ENCODE measurements around the gene RNF168. TPM values are rescaled to one million over a fixed set of nuclear protein-coding genes. Genes with fewer than 3 reads are reported as not detected.
"Not testable (repeated sequence)": the region's sequence is repeated elsewhere in the genome, so short reads cannot be mapped to it uniquely, and the experiment has no call there.

RNF168 gene
- polyA plus RNA-seq, 1 donor (not counting 4 experiments of a cell fraction or from before 2014, with no cell fraction given) = 7.2 TPM

- H3K27ac ChIP-seq (ENCODE audit: control insufficient read depth, insufficient read depth, low read length); FAIRE-seq; H4K20me1 ChIP-seq (ENCODE audit: control insufficient read depth, extremely low read depth, insufficient read depth, low read length); H3K9ac ChIP-seq (ENCODE audit: control insufficient read depth, extremely low read depth, insufficient read depth, low read length); H3K4me1 ChIP-seq (ENCODE audit: control insufficient read depth, extremely low read depth, insufficient read depth, low read length); H2AFZ ChIP-seq (ENCODE audit: control insufficient read depth, low read length); H3K36me3 ChIP-seq (ENCODE audit: control insufficient read depth in 2 of 2, extremely low read depth in 1 of 2, insufficient read depth in 2 of 2, low read length in 2 of 2); H3K27me3 ChIP-seq (ENCODE audit: control insufficient read depth, extremely low read depth, insufficient read depth, low read length); H3K9me1 ChIP-seq (ENCODE audit: control insufficient read depth, extremely low read depth, insufficient read depth, low read length); DNase-seq (ENCODE audit: low read depth, low spot score); H3K79me2 ChIP-seq (ENCODE audit: control insufficient read depth, insufficient read depth, low read length); H3K4me2 ChIP-seq (ENCODE audit: control insufficient read depth, extremely low read depth, insufficient read depth, low read depth, low read length); H3K9me3 ChIP-seq (ENCODE audit: control insufficient read depth, low read depth, low read length); H3K4me3 ChIP-seq (ENCODE audit: control insufficient read depth in 2 of 3, extremely low read depth in 1 of 3, insufficient read depth in 2 of 3, low read depth in 1 of 3, low read length in 3 of 3): not testable (repeated sequence)
- dilution Hi-C loops (cut with MboI; ENCODE audit: extremely low pct_ligation_motif_present, low sequenced_read_pairs) = loop anchor here (25.0 kb wide), 1 partner anchor 249 kb away; no protein-coding TSS in a partner anchor
Observed at GRCh38 chr3:196511108-196511507, 7.5 kb upstream of the RNF168 start.

- Histone ChIP-seq H3K4me1 (ENCODE audit: control insufficient read depth, extremely low read depth, insufficient read depth, low read length) (no peaks in the 10 kb centered on the region), H3K9me1 (ENCODE audit: control insufficient read depth, extremely low read depth, insufficient read depth, low read length) (no peaks in the 10 kb centered on the region), H3K79me2 (ENCODE audit: control insufficient read depth, insufficient read depth, low read length) (peaks cover 12% of the 10 kb centered on the region), H3K4me3 (ENCODE audit: control insufficient read depth in 2 of 3, extremely low read depth in 1 of 3, insufficient read depth in 2 of 3, low read depth in 1 of 3, low read length in 3 of 3) (no peak overlapping the region), H3K36me3 (ENCODE audit: control insufficient read depth in 2 of 2, extremely low read depth in 1 of 2, insufficient read depth in 2 of 2, low read length in 2 of 2) (no peaks in the 10 kb centered on the region), H3K27ac (ENCODE audit: control insufficient read depth, insufficient read depth, low read length) (no peak overlapping the region), H3K27me3 (ENCODE audit: control insufficient read depth, extremely low read depth, insufficient read depth, low read length) (no peaks in the 10 kb centered on the region), H3K9me3 (ENCODE audit: control insufficient read depth, low read depth, low read length) (peaks cover 2% of the 10 kb centered on the region), H4K20me1 (ENCODE audit: control insufficient read depth, extremely low read depth, insufficient read depth, low read length) (no peaks in the 10 kb centered on the region), H3K9ac (ENCODE audit: control insufficient read depth, extremely low read depth, insufficient read depth, low read length) (no peak overlapping the region), H3K4me2 (ENCODE audit: control insufficient read depth, extremely low read depth, insufficient read depth, low read depth, low read length) (no peak overlapping the region), H2AFZ (ENCODE audit: control insufficient read depth, low read length) (no peak overlapping the region)
- FAIRE-seq (no peak), DNase-seq (ENCODE audit: low read depth, low spot score) (no peak)
- TF ChIP-seq CTCF (optimal IDR thresholded peaks at IDR 0.05 in 1 of 3, IDR thresholded peaks at IDR 0.05 in 1 of 3, conservative IDR thresholded peaks at IDR 0.05 in 1 of 3; ENCODE audit: extremely low read depth in 1 of 3, insufficient read depth in 2 of 3, low read length in 3 of 3) (no peak), EZH2 (IDR thresholded peaks at IDR 0.05; ENCODE audit: low read length) (no peak)
- dilution Hi-C loops (cut with MboI; ENCODE audit: extremely low pct_ligation_motif_present, low sequenced_read_pairs) = loop anchor here (25.0 kb wide), 1 partner anchor 244 kb away; no protein-coding TSS in a partner anchor
Observed at GRCh38 chr3:196506687-196507086, 3.1 kb upstream of the RNF168 start.

GRCh38 chr3:196504556-196504955 lies 988 bp upstream of the RNF168 start:
- no peaks in the 10 kb centered on the region for H4K20me1 ChIP-seq (ENCODE audit: control insufficient read depth, extremely low read depth, insufficient read depth, low read length)
- peaks cover 30% of the 10 kb centered on the region for H3K79me2 ChIP-seq (ENCODE audit: control insufficient read depth, insufficient read depth, low read length)
- H3K9me1 ChIP-seq (ENCODE audit: control insufficient read depth, extremely low read depth, insufficient read depth, low read length) = no peaks in the 10 kb centered on the region
- peaks cover 8% of the 10 kb centered on the region for H3K4me1 ChIP-seq (ENCODE audit: control insufficient read depth, extremely low read depth, insufficient read depth, low read length)
- no peak overlapping the region for H3K9ac ChIP-seq (ENCODE audit: control insufficient read depth, extremely low read depth, insufficient read depth, low read length)
- TF ChIP-seq EZH2 (IDR thresholded peaks at IDR 0.05; ENCODE audit: low read length) = no peak
- no peak for TF ChIP-seq CTCF (optimal IDR thresholded peaks at IDR 0.05 in 1 of 3, IDR thresholded peaks at IDR 0.05 in 1 of 3, conservative IDR thresholded peaks at IDR 0.05 in 1 of 3; ENCODE audit: extremely low read depth in 1 of 3, insufficient read depth in 2 of 3, low read length in 3 of 3)
- no peak overlapping the region for H2AFZ ChIP-seq (ENCODE audit: control insufficient read depth, low read length)
- H3K4me3 ChIP-seq (ENCODE audit: control insufficient read depth in 2 of 3, extremely low read depth in 1 of 3, insufficient read depth in 2 of 3, low read depth in 1 of 3, low read length in 3 of 3) = no peak overlapping the region
- no peaks in the 10 kb centered on the region for H3K36me3 ChIP-seq (ENCODE audit: control insufficient read depth in 2 of 2, extremely low read depth in 1 of 2, insufficient read depth in 2 of 2, low read length in 2 of 2)
- no peak for DNase-seq (ENCODE audit: low read depth, low spot score)
- H3K27me3 ChIP-seq (ENCODE audit: control insufficient read depth, extremely low read depth, insufficient read depth, low read length) = no peaks in the 10 kb centered on the region
- dilution Hi-C loops (cut with MboI; ENCODE audit: extremely low pct_ligation_motif_present, low sequenced_read_pairs) = loop anchor here (25.0 kb wide), 1 partner anchor 242 kb away; no protein-coding TSS in a partner anchor
- no peak overlapping the region for H3K4me2 ChIP-seq (ENCODE audit: control insufficient read depth, extremely low read depth, insufficient read depth, low read depth, low read length)
- FAIRE-seq = no peak
- peaks cover 2% of the 10 kb centered on the region for H3K9me3 ChIP-seq (ENCODE audit: control insufficient read depth, low read depth, low read length)
- no peak overlapping the region for H3K27ac ChIP-seq (ENCODE audit: control insufficient read depth, insufficient read depth, low read length)

- H3K9me1 ChIP-seq (ENCODE audit: control insufficient read depth, extremely low read depth, insufficient read depth, low read length); DNase-seq (ENCODE audit: low read depth, low spot score); H3K27me3 ChIP-seq (ENCODE audit: control insufficient read depth, extremely low read depth, insufficient read depth, low read length); H3K9me3 ChIP-seq (ENCODE audit: control insufficient read depth, low read depth, low read length); FAIRE-seq; H4K20me1 ChIP-seq (ENCODE audit: control insufficient read depth, extremely low read depth, insufficient read depth, low read length); H3K36me3 ChIP-seq (ENCODE audit: control insufficient read depth in 2 of 2, extremely low read depth in 1 of 2, insufficient read depth in 2 of 2, low read length in 2 of 2): not testable (repeated sequence)
- dilution Hi-C loops (cut with MboI; ENCODE audit: extremely low pct_ligation_motif_present, low sequenced_read_pairs) = loop anchor here (25.0 kb wide), 1 partner anchor 242 kb away; no protein-coding TSS in a partner anchor
- H2AFZ ChIP-seq (ENCODE audit: control insufficient read depth, low read length) = peak overlapping the region; percentile 52
- peak overlapping the region; percentile 91 for H3K9ac ChIP-seq (ENCODE audit: control insufficient read depth, extremely low read depth, insufficient read depth, low read length)
- H3K27ac ChIP-seq (ENCODE audit: control insufficient read depth, insufficient read depth, low read length) = peak overlapping the region; percentile 87
- peaks cover 35% of the 10 kb centered on the region for H3K79me2 ChIP-seq (ENCODE audit: control insufficient read depth, insufficient read depth, low read length)
- H3K4me3 ChIP-seq (ENCODE audit: control insufficient read depth in 2 of 3, extremely low read depth in 1 of 3, insufficient read depth in 2 of 3, low read depth in 1 of 3, low read length in 3 of 3) = peak overlapping the region; percentile 66 to 96 (median 78)
- peak overlapping the region; percentile 50 for H3K4me2 ChIP-seq (ENCODE audit: control insufficient read depth, extremely low read depth, insufficient read depth, low read depth, low read length)
- peaks cover 13% of the 10 kb centered on the region for H3K4me1 ChIP-seq (ENCODE audit: control insufficient read depth, extremely low read depth, insufficient read depth, low read length)
Observed at GRCh38 chr3:196504077-196504398, 470 bp upstream of the RNF168 start.
